ENCODE results near the gene EPC1.

GRCh38 chr10:32388258-32389027 is 41.5 kb upstream of the EPC1 start:
- no peak for TF ChIP-seq POLR2A (IDR thresholded peaks at IDR 0.05; ENCODE audit: low read length)
- no peak for TF ChIP-seq GATA1 (IDR thresholded peaks at IDR 0.05; ENCODE audit: low read depth, low read length)
